Osteocyte (in vitro differentiated cells): Measurements from ENCODE around the gene ASCC1. TPM values are rescaled to one million over a fixed set of nuclear protein-coding genes. Genes with fewer than 3 reads are reported as not detected.

Source experiments
- DNase-seq: peaks from one replicate; pipeline ENCODE4 v3.0.0; 2021; ENCODE audit warnings: mixed read lengths; ENCODE audit not compliant: unreplicated experiment; ENCODE audit errors: extremely low spot score
- H3K27ac Mint-ChIP-seq: one replicate; pipeline ENCODE4 v1.8.0; 2021; ENCODE audit warnings: mild to moderate bottlenecking, mixed read lengths; ENCODE audit not compliant: unreplicated experiment
- H3K27me3 Mint-ChIP-seq: one replicate; pipeline ENCODE4 v1.8.0; 2021; ENCODE audit warnings: mixed read lengths; ENCODE audit not compliant: unreplicated experiment
- H3K36me3 Mint-ChIP-seq: one replicate; pipeline ENCODE4 v1.8.0; 2021; ENCODE audit warnings: mixed read lengths; ENCODE audit not compliant: unreplicated experiment
- H3K4me1 Mint-ChIP-seq: one replicate; pipeline ENCODE4 v1.8.0; 2021; ENCODE audit warnings: mixed read lengths; ENCODE audit not compliant: unreplicated experiment
- H3K4me3 Mint-ChIP-seq: one replicate; pipeline ENCODE4 v1.8.0; 2021; ENCODE audit warnings: mild to moderate bottlenecking, moderate library complexity, mixed read lengths; ENCODE audit not compliant: unreplicated experiment
- H3K9me3 Mint-ChIP-seq: one replicate; pipeline ENCODE4 v1.8.0; 2021; ENCODE audit warnings: mixed read lengths; ENCODE audit not compliant: unreplicated experiment
- total RNA-seq: library from RNA; stranded (reverse); gene quantifications from 2 replicates; pipeline ENCODE4 v1.2.1, GENCODE V29; 2021
- TF ChIP-seq, protein P1 (sequence below): fragments of 200-600 bp; sonication (generic); IDR thresholded peaks from 2 replicates; pipeline ENCODE4 v1.5.0; 2021; ENCODE audit warnings: antibody characterized with exemption, mild to moderate bottlenecking, moderate library complexity

ASCC1 gene
- total RNA-seq, 1 donor from 2014 or later: 39.1 TPM

DNA sequence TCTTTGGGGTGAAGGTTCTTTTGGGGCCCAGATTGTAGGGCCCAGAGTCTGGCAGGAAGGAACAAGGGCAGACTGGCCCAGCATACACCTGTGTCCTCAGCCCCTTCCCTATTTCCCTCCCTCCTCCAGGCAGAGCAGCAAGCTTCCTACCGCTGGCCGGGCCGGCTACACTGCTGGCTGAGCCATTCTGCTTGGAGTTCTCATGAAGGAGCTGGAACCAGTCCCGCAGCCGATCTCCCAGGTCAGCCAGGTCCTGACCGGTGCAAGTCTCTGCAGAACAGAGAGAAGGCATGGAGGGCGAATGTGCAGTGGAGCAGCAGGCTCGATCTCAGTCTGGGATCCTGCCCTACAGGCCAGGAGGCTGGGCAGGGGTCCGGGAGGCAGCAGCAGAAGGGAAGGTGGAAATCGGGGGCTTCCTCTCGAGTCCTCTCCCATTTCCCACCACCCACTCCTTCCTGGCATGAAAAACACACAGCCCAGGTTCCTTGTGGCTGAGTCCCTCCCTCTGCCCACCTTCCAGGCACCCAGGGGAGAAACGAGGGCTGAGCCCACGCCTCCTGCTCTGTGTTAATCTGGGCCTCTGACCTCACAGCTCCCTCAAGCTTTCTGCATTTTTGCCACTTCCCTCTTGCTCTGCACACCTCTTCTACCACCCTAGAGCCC, 148.5 kb downstream of the ASCC1 start:
- DNase-seq: no peak
- no peaks in the 10 kb centered on the region for H3K27me3 Mint-ChIP-seq
- H3K27ac Mint-ChIP-seq: no peak overlapping the region
- peaks cover 18% of the 10 kb centered on the region for H3K4me1 Mint-ChIP-seq
- peaks cover 4% of the 10 kb centered on the region for H3K36me3 Mint-ChIP-seq
- no peak overlapping the region for H3K4me3 Mint-ChIP-seq
- H3K9me3 Mint-ChIP-seq: peaks cover 5% of the 10 kb centered on the region
- TF ChIP-seq, protein P1, sequence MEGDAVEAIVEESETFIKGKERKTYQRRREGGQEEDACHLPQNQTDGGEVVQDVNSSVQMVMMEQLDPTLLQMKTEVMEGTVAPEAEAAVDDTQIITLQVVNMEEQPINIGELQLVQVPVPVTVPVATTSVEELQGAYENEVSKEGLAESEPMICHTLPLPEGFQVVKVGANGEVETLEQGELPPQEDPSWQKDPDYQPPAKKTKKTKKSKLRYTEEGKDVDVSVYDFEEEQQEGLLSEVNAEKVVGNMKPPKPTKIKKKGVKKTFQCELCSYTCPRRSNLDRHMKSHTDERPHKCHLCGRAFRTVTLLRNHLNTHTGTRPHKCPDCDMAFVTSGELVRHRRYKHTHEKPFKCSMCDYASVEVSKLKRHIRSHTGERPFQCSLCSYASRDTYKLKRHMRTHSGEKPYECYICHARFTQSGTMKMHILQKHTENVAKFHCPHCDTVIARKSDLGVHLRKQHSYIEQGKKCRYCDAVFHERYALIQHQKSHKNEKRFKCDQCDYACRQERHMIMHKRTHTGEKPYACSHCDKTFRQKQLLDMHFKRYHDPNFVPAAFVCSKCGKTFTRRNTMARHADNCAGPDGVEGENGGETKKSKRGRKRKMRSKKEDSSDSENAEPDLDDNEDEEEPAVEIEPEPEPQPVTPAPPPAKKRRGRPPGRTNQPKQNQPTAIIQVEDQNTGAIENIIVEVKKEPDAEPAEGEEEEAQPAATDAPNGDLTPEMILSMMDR: no peak

DNA sequence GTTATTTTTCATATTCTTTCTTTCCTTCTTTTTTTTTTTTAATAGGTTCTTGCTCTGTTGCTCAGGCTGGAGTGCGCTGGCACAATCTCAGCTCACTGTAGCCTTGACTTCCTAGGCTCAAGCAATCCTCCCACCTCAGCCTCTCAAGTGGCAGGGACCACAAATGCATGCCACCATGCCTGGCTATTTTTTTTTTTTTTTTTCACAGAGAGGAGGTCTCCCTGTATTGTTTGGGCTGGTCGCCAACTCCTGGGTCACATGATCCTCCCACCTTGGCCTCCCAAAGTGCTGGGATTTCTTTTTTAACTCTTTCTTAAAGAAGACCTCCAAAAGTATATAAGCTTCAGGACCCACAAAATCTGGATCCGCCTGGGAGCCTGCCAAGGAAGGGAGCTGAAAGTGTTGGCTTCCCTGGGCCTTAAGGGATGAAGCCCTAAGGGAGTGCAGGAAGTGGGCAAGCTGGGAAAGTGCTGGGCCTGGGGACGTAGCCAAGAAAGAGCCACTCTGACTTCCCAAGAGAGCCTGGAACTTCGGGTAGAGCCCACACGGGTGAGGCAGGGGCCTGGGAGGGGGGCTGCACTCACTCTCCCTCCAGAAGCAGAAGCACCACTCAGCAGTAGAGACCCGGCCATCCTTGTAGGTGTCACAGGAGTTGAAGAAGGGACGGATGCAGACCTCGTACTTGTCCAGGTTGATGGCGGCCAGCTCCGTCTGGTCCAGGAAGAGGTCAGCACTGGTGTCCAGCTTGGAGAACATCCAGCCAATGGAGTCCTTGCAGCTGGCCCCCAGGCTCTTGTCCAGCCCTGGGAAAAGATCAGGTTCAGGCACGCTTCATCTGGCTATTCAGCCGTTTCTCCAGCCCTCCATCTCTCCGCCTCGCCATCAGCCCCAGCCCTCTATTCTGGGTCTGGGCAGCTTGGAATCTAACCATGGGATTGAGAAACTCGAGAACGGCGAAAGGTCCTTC, 149.5 kb downstream of the ASCC1 start:
- Mint-ChIP-seq H3K9me3 (peaks cover 3% of the 10 kb centered on the region), H3K4me3 (no peak overlapping the region), H3K36me3 (peaks cover 3% of the 10 kb centered on the region), H3K27ac (no peak overlapping the region), H3K4me1 (peaks cover 18% of the 10 kb centered on the region), H3K27me3 (no peaks in the 10 kb centered on the region)
- no peak for DNase-seq
- TF ChIP-seq, protein P1: no peak

DNA sequence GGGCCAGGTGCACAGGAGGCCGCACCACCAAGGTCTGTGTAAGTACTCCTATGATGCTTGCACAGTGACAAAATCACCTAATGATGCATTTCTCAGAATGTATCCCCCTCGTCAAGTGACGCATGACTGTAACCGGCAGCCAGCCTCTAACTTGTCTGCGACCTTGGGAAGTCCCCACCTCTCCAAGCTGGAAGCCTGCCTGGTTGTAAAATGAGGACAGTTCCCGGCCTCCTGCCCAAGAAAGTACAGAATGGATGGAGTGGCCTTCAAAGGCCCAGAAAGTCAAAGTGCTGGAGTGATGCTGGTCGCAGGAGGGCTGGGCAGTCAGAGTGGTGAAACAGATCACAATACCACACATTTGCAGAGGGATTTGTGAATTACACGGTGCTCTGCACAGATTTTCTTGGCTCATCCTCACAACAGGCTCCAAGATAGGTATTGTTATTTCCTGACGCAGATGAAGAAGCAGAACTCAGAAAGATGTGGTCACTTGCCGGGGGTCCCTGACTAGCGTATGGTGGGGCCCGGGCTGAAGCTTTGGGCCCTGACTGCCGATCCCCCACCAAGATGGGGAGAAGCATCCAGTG, 150.5 kb downstream of the ASCC1 start:
- H3K27me3 Mint-ChIP-seq: no peaks in the 10 kb centered on the region
- no peaks in the 10 kb centered on the region for H3K9me3 Mint-ChIP-seq
- H3K36me3 Mint-ChIP-seq: no peaks in the 10 kb centered on the region
- H3K4me1 Mint-ChIP-seq: peaks cover 18% of the 10 kb centered on the region
- H3K4me3 Mint-ChIP-seq: no peak overlapping the region
- DNase-seq: no peak
- TF ChIP-seq, protein P1: no peak
- no peak overlapping the region for H3K27ac Mint-ChIP-seq

DNA sequence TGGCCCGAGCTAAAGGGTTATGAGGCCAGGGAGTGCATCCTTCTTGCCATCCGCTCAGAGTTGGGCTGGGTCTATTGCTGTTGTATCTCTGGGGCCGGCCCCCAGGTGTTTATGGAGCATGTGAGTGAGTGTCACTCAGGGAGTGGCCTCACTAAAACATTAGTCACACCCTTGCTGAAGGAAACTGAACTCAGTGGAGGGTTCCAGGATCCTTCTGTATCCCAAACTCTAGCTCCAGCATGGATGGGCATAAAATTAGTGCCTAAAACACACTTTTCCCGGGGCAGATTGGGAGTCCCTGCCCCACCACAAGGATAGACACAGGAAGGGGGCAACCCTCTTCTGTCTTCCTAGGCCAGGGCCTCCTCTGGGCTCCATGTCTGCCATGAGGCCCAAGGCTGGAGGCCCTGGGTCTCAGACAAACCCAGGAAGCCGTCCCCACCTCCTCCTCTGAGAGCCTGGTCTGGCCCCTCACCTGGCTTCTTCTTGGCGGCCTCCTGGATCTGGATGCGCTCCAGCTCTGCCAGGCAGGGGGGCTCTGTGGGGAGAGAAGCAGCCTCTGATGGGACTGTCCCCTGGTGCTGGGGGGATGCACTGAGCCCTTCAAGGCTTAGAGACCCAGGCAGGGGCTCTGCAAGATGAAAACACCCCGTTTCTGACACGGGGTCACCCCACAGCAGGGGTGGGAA, 152.2 kb downstream of the ASCC1 start:
- DNase-seq: no peak
- H3K27ac Mint-ChIP-seq: no peak overlapping the region
- TF ChIP-seq, protein P1: no peak
- no peaks in the 10 kb centered on the region for H3K9me3 Mint-ChIP-seq
- peaks cover 6% of the 10 kb centered on the region for H3K27me3 Mint-ChIP-seq
- peaks cover 16% of the 10 kb centered on the region for H3K4me1 Mint-ChIP-seq
- H3K4me3 Mint-ChIP-seq: no peak overlapping the region
- H3K36me3 Mint-ChIP-seq: no peaks in the 10 kb centered on the region
